ENCODE data around the gene YAF2.
"Not testable (repeated sequence)": the region's sequence is repeated elsewhere in the genome, so short reads cannot be mapped to it uniquely, and the experiment has no call there.

The YAF2 gene

GRCh38 chr12:42196723-42197603 lies 41.1 kb downstream of the YAF2 start:
- no peak for DNase-seq (ENCODE audit: low spot score)

DNA sequence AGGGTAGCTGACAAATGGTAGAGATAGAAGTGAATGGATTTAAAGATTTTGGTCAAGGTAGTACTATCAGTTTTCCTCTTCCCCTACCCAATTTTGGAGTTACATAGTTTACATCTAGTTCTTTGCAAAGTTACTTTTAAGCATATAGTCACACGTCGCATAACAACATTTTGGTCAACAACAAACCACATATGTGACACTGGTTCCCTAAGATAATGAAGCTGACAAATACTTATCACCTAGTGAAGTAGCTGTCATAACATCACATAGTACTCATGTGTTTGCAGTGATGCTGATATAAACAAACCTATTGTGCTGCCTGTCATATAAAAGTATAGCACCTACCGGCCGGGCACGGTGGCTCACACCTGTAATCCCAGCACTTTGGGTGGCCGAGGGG lies 45.4 kb downstream of the YAF2 start:
- DNase-seq (ENCODE audit: low spot score): no peak

GRCh38 chr12:42192258-42192657 lies 45.8 kb downstream of the YAF2 start:
- no peak for DNase-seq (ENCODE audit: low spot score)

- DNase-seq (ENCODE audit: low spot score): no peak
Observed at GRCh38 chr12:42190376-42190775, 47.7 kb downstream of the YAF2 start.

GRCh38 chr12:42188275-42188674 lies 49.8 kb downstream of the YAF2 start:
- DNase-seq (ENCODE audit: low spot score): not testable (repeated sequence)

DNA sequence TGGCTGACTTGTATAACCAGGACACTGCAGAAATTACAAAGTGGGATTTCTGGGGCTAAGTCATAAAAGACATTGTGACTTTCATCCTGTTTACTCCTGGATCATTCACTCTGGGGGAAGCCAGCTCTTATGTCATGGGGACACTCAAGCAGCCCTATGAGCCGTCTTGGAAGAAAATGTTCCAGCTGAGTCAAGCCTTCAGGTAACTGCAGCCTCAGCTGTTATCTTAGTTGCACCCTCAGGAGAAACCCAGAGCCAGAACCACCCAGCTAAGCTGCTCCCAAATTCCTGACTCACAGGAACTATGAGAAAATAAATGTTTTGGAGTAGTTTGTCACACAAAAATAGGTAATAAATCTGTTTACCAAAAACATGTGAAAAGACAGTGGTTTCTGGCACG lies 50.2 kb downstream of the YAF2 start:
- DNase-seq (ENCODE audit: low spot score): no peak

DNA sequence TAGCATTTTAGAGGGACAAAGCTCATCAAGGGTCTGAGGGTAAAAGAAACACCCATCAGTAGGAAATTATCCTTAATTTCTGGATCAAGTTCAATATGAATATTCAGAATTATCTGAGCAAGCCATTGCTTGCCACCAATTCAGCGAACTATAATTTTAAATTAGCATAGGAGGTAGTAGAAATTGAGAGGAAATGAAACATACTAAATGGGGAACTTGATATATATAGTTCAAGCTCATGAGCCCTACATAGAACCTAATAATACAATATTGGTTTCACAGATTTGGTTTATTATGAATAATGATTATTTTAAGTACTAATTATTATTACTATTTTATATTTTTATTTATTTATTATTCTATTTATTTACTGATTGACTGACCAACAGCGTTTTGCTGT lies 51.3 kb downstream of the YAF2 start:
- no peak for DNase-seq (ENCODE audit: low spot score)

DNA sequence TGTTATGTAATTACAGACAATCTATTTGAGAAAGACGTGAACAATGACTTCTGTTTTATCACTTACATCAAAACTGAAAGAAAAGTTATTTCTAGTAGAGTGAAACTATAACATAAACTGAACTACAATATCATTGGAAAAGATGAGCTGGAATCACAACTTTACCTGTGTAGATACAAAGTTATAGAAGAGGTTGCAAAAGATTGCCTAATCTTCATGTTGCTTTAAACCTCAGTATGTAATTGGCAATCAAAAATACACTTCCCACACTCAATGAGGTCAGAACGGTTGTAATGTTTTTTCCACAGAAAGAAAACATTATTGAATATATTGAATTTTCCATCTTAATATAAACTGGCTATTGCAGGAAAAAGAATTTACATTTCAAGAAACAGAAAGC lies 55.7 kb downstream of the YAF2 start:
- DNase-seq (ENCODE audit: low spot score): no peak

GRCh38 chr12:42180990-42181596 lies 57.0 kb downstream of the YAF2 start:
- DNase-seq (ENCODE audit: low spot score): no peak

GRCh38 chr12:42178101-42178500 lies 59.9 kb downstream of the YAF2 start:
- DNase-seq (ENCODE audit: low spot score): no peak

DNA sequence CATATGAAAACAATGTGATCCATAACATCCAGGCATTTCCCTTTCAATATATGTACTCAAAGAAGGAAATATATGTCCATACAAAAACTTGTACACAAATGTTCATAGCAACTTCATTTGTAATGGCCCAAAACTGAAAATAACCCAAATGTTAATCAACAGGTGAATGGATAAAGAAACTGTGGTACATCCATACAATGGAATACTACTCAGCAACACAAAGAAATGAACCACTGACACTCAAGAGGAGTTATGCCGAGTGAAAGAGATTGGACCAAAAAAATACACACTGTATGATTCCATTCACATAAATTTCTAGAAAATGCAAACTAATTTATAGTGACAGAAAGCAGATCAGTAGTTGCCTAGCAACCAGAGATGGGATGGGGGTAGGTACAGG lies 63.1 kb downstream of the YAF2 start:
- no peak for DNase-seq (ENCODE audit: low spot score)

- no peak for DNase-seq (ENCODE audit: low spot score)
Observed at GRCh38 chr12:42173961-42174521, 64.0 kb downstream of the YAF2 start.

DNA sequence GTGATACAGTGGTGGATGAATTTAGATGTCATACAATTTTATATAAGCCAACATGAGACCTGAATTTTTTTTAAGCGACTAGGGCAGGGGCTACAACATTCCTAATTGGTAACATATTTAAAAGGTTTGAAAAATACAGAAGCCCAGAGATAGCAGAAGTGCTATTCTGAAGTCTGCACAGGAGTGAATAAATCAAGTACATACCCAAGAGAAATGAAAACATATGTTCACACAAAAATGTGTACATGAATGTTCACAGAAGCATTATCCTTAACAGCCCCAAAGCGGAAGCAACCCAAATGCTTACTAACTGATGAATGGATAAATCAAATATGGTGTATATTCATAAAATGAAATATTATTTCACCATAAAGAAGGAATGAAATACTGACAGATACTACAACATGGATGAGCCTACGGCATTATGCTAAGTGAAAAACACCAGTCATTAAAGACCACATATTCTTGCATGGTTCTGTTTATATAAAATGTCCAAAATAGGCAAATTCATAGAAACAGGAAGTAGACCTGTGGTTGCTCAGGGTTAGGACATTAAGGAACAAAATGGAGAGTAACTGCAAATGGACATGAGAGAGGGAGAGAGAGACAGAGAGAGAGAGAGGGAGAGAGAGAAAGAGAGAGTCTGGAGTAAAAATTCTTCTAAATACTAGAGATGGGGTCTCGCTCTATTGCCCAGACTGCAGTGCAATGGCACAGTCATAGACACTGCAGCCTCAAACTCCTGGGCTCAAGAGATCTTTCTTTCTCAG lies 65.4 kb downstream of the YAF2 start:
- no peak for DNase-seq (ENCODE audit: low spot score)

GRCh38 chr12:42167711-42168110 lies 70.3 kb downstream of the YAF2 start:
- DNase-seq (ENCODE audit: low spot score): no peak

GRCh38 chr12:42166501-42166900 lies 71.5 kb downstream of the YAF2 start:
- DNase-seq (ENCODE audit: low spot score): no peak

GRCh38 chr12:42163913-42164312 lies 74.1 kb downstream of the YAF2 start:
- no peak for DNase-seq (ENCODE audit: low spot score)

DNA sequence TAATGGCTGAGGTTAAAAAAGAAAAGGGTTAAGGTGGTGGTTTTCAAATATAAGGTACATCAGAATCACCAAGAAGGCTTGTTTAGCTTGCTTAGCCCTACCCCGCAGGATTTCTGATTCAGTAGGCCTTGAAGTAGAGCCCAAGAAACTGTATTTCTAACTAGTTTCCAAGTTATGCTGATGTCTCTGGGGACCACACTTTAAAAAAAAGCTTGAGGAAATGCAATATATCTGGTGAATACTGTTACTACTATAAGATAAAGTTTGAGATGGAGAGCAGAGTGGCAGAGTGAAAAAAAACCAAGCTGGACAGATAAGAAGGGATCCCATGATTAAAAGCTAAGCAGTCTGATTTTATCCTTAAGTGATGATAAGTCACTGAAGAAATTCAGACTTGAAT lies 75.1 kb downstream of the YAF2 start:
- no peak for DNase-seq (ENCODE audit: low spot score)

GRCh38 chr12:42162193-42162592 lies 75.9 kb downstream of the YAF2 start:
- DNase-seq (ENCODE audit: low spot score): no peak

- no peak for DNase-seq (ENCODE audit: low spot score)
Observed at GRCh38 chr12:42161529-42161928, 76.5 kb downstream of the YAF2 start.

GRCh38 chr12:42156232-42156631 lies 81.8 kb downstream of the YAF2 start:
- no peak for DNase-seq (ENCODE audit: low spot score)

GRCh38 chr12:42145552-42146215 lies 92.4 kb downstream of the YAF2 start:
- DNase-seq (ENCODE audit: low spot score): no peak

- DNase-seq (ENCODE audit: low spot score): no peak
Observed at GRCh38 chr12:42145197-42145549, 92.9 kb downstream of the YAF2 start.

Data from kidney capillary endothelial cell (primary cell).